Right atrium auricular region (tissue), 2 donors: ENCODE results near the gene ZNF496. TPM values are rescaled to one million over a fixed set of nuclear protein-coding genes. Genes with fewer than 3 reads are reported as not detected.
A peak's percentile ranks its signal among the peaks of the same experiment; 100 is the strongest.
"Not testable (repeated sequence)": the region's sequence is repeated elsewhere in the genome, so short reads cannot be mapped to it uniquely, and the experiment has no call there.

Experiments
- DNase-seq: peaks from one replicate; pipeline ENCODE4 v3.0.0-alpha.2; 2019; ENCODE audit warnings: low spot score
- H3K27ac ChIP-seq, 2 donors: fragments of 200-600 bp; sonication (generic); 1 replicate in 1 of 2; 2 replicates in 1 of 2; pipeline ENCODE4 v1.5.1; 2016 to 2019
- H3K27me3 ChIP-seq, 2 donors: fragments of 200-600 bp; sonication (generic); one replicate each; pipeline versions ENCODE4 v1.5.1 to v1.6.0; 2017 to 2019
- H3K36me3 ChIP-seq: fragments of 200-600 bp; sonication (generic); one replicate; pipeline ENCODE4 v1.5.1; 2016
- H3K4me1 ChIP-seq, 2 donors: fragments of 200-600 bp; sonication (generic); one replicate each; pipeline versions ENCODE4 v1.5.1 to v1.6.0; 2017 to 2019
- H3K4me3 ChIP-seq, 2 donors: fragments of 200-600 bp; sonication (generic); 1 replicate in 1 of 2; 2 replicates in 1 of 2; pipeline ENCODE4 v1.5.1; 2017 to 2019; ENCODE audit warnings: mild to moderate bottlenecking in 1 of 2, moderate library complexity in 1 of 2
- H3K9me3 ChIP-seq, 2 donors: fragments of 200-600 bp; sonication (generic); one replicate each; pipeline ENCODE4 v1.5.1; 2019
- total RNA-seq, 2 donors: library from RNA; depleted of rRNA; stranded (reverse); fragments of >200 nt; gene quantifications; one replicate each; pipeline ENCODE4 v1.1.0, GENCODE V29; 2016
- TF ChIP-seq, protein P1 (sequence below), 2 donors: fragments of 200-600 bp; sonication (generic); IDR thresholded peaks; one replicate each; pipeline ENCODE4 v1.5.1; 2019; ENCODE audit warnings: antibody characterized with exemption in 2 of 2

ZNF496 gene
- total RNA-seq, 2 donors from 2014 or later, result 19.4 to 32.6 TPM

- no peaks in the 10 kb centered on the region for H3K9me3 ChIP-seq
- no peak for DNase-seq
- H3K36me3 ChIP-seq, result no peaks in the 10 kb centered on the region
- H3K4me3 ChIP-seq, result no peak overlapping the region
- TF ChIP-seq, protein P1, sequence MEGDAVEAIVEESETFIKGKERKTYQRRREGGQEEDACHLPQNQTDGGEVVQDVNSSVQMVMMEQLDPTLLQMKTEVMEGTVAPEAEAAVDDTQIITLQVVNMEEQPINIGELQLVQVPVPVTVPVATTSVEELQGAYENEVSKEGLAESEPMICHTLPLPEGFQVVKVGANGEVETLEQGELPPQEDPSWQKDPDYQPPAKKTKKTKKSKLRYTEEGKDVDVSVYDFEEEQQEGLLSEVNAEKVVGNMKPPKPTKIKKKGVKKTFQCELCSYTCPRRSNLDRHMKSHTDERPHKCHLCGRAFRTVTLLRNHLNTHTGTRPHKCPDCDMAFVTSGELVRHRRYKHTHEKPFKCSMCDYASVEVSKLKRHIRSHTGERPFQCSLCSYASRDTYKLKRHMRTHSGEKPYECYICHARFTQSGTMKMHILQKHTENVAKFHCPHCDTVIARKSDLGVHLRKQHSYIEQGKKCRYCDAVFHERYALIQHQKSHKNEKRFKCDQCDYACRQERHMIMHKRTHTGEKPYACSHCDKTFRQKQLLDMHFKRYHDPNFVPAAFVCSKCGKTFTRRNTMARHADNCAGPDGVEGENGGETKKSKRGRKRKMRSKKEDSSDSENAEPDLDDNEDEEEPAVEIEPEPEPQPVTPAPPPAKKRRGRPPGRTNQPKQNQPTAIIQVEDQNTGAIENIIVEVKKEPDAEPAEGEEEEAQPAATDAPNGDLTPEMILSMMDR (IDR thresholded peaks at IDR 0.05), result no peak
- H3K27me3 ChIP-seq, result no peaks in the 10 kb centered on the region
- no peaks in the 10 kb centered on the region for H3K4me1 ChIP-seq
- H3K27ac ChIP-seq, result no peak overlapping the region
Observed at GRCh38 chr1:247366926-247367645, 35.4 kb upstream of the ZNF496 start.

- H3K36me3 ChIP-seq, H3K9me3 ChIP-seq, H3K27me3 ChIP-seq, H3K4me1 ChIP-seq, H3K27ac ChIP-seq, H3K4me3 ChIP-seq, DNase-seq: not testable (repeated sequence)
Observed at GRCh38 chr1:247366345-247366744, 34.7 kb upstream of the ZNF496 start.

GRCh38 chr1:247365023-247365422, 33.4 kb upstream of the ZNF496 start:
- Histone ChIP-seq H3K27ac (no peak overlapping the region), H3K27me3 (no peaks in the 10 kb centered on the region)

DNA sequence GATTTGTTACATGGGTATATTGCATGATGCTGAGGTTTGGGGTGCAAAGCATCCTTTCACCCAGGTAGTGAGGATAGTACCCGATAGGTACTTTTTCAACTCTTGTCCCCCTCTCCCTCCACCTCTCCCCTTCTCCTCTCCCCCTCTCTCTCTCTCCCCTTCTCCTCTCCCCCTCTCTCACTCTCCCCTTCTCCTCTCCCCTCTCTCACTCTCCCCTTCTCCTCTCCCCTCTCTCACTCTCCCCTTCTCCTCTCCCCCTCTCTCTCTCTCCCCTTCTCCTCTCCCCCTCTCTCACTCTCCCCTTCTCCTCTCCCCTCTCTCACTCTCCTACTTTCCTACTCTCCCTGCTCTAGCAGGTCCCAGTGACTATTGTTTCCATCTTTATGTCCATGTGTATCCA, 31.3 kb upstream of the ZNF496 start:
- H3K27ac ChIP-seq, H3K4me3 ChIP-seq, H3K4me1 ChIP-seq, H3K9me3 ChIP-seq, DNase-seq, H3K27me3 ChIP-seq, H3K36me3 ChIP-seq: not testable (repeated sequence)

More at GRCh38 chr1:247365023-247365422, 33.4 kb upstream of the ZNF496 start:
- TF ChIP-seq, protein P1 (IDR thresholded peaks at IDR 0.05), result no peak
- Histone ChIP-seq H3K9me3 (no peaks in the 10 kb centered on the region), H3K36me3 (no peaks in the 10 kb centered on the region), H3K4me1 (peaks cover 0 to 8% of the 10 kb centered on the region in 2 donors), H3K4me3 (no peak overlapping the region)
- no peak for DNase-seq

DNA sequence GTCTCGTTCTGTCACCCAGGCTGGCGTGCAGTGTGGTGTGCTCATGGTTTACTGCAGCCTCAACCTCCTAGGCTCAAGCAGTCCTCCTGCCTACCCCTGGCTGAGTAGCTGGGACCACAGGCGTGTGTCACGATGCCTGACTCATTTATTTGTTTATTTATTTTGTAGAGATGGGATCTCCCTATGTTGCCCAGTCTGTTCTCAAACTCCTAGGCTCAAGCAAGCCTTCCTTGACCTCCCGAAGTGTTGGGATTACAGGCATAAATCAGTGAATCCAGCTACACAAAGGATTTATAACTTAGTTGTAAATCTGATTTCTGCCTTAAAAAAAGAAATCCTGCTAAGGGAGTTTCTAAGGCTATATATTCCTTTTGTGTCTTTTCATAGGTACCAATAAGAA, 30.5 kb upstream of the ZNF496 start:
- no peak overlapping the region for H3K27ac ChIP-seq
- no peaks in the 10 kb centered on the region for H3K27me3 ChIP-seq
- H3K9me3 ChIP-seq, result no peaks in the 10 kb centered on the region
- TF ChIP-seq, protein P1 (IDR thresholded peaks at IDR 0.05), result no peak
- no peak for DNase-seq
- peaks cover 0 to 13% of the 10 kb centered on the region in 2 donors for H3K4me1 ChIP-seq
- H3K4me3 ChIP-seq, result no peak overlapping the region
- no peaks in the 10 kb centered on the region for H3K36me3 ChIP-seq

GRCh38 chr1:247360991-247361731, 29.5 kb upstream of the ZNF496 start:
- peak overlapping the region; percentile 57 to 72 for H3K27ac ChIP-seq
- H3K9me3 ChIP-seq, result no peaks in the 10 kb centered on the region
- no peaks in the 10 kb centered on the region for H3K36me3 ChIP-seq
- no peaks in the 10 kb centered on the region for H3K27me3 ChIP-seq
- TF ChIP-seq, protein P1 (IDR thresholded peaks at IDR 0.05), result no peak
- H3K4me1 ChIP-seq, result peaks cover 0 to 19% of the 10 kb centered on the region in 2 donors
- DNase-seq, result peak; percentile 72
- peak overlapping the region in 1 of 2 donors; percentile 3 for H3K4me3 ChIP-seq
